Skeletal muscle cell (primary cell): Measurements from ENCODE around the gene LGI4.

ENCODE experiments used
- DNase-seq: peaks from one replicate; pipeline ENCODE4 v3.0.0-alpha.2; 2010; ENCODE audit warnings: low read depth
- H3K4me3 ChIP-seq: 2 replicates; pipeline ENCODE4 v1.5.1; 2011; ENCODE audit warnings: low read depth, mild to moderate bottlenecking, control low read depth, low read length, moderate library complexity

Gene LGI4

GRCh38 chr19:35134601-35135242 is at the start of gene LGI4:
Gene LGI4, minus strand, starts transcription at chr19:35135059. Its CDS starts 379 bp downstream, at chr19:35134680.
- H3K4me3 ChIP-seq, result no peak within 1 kb of the TSS
- DNase-seq, result no peak

DNA sequence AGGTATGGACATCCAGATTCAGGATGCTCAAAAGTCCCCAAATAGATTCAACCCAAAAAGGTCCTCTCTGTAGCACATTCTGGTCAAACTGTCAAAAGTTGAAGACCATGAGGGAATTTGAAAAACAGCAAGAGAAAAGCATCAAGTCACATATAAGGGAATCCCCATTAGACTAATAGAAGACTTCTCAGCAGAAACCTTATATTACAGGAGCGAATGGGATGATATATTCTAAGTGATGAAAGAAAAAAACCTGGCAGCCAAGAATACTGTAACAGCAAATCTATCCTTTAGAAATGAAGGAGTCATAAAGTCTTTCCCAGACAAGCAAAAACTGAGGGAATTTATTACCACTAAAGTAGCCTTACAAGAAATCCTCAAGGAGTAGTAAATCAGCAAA is 49.4 kb upstream of the LGI4 start:
- no peak overlapping the region for H3K4me3 ChIP-seq
- DNase-seq, result no peak

- no peak for DNase-seq
- no peak overlapping the region for H3K4me3 ChIP-seq
Observed at GRCh38 chr19:35181387-35181786, 46.5 kb upstream of the LGI4 start.

DNA sequence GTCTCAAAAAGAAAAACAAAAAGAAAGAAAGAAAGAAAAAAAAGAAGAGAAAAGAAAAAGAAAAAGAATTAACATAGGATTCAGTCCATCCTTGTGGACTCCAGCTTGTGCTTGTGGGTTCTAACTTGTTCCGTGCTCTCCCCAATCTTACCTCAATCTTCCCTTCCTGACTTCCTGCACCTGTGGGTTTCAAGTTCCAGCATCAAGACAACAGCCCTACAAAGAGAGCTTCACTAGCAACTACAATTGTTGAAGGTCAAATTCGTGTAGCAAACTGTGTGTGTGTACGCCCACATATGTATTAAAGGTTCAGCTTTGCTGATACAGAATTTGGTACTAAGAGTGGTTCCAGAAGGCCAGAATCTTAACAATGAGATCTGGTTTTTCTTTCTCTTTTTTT is 45.0 kb upstream of the LGI4 start:
- no peak for DNase-seq
- H3K4me3 ChIP-seq, result no peak overlapping the region

DNA sequence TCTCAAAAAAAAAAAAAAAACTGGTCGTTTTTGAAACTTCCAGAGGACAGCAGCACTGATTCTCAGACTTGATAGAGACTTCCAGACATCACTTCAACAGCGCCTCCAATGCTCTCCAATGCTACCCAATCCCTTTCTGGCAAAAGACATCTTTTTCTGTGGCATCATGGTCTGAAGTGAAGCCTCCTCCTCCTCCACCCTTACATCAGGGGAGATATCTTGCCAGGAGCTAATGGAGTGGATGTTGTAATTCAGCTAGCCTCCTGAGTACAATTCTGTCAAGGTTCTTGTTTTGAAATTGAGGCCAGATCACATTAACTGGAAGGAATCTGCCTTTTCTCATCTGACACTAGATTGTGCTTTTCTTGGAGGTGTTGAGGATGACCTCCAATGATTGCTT is 43.8 kb upstream of the LGI4 start:
- H3K4me3 ChIP-seq, result no peak overlapping the region
- DNase-seq, result no peak

- DNase-seq, result no peak
Observed at GRCh38 chr19:35177377-35178274, 42.8 kb upstream of the LGI4 start.

DNA sequence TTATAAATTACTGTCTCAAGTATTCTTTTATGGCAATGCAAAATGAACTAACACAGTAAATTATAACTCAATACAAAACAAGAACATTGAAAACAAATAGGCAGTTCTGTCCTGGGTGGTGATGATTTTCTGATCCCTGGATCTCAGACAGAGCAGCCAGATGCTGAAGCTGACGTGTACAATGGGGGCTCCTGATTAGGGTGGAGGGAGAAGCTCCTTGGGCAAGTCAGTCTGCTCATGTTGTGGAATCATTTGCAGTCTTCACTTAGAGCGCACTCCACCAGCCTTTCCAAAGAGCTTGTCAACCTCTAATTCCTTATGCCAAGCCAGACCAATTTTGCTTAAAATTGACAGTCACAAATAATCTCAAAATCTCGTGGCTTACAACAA is 41.3 kb upstream of the LGI4 start:
- DNase-seq, result no peak
- no peak overlapping the region for H3K4me3 ChIP-seq

More at GRCh38 chr19:35177377-35178274, 42.8 kb upstream of the LGI4 start:
- H3K4me3 ChIP-seq, result no peak overlapping the region

- DNase-seq, result no peak
- no peak overlapping the region for H3K4me3 ChIP-seq
Observed at GRCh38 chr19:35174226-35174625, 39.4 kb upstream of the LGI4 start.

DNA sequence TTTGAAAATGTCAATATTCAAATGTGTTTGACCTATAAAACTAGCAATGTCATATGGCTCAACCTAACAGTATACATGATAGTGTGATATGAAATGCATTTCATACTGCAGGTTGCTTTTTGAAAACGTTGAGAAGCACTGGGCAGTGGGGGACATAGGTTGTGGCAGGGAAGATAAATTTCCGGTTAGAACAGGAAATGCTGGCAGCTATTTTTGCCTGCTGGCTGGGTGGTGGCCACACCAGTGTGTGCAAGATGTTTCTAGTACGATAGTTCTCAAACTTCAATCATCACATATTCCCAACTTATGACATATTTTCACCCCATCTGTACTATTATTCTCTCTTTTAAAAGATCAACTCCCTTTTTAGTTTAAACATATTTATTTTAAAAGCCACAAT is 36.9 kb upstream of the LGI4 start:
- no peak overlapping the region for H3K4me3 ChIP-seq
- no peak for DNase-seq

- no peak overlapping the region for H3K4me3 ChIP-seq
- DNase-seq, result no peak
Observed at GRCh38 chr19:35170359-35171061, 35.7 kb upstream of the LGI4 start.

DNA sequence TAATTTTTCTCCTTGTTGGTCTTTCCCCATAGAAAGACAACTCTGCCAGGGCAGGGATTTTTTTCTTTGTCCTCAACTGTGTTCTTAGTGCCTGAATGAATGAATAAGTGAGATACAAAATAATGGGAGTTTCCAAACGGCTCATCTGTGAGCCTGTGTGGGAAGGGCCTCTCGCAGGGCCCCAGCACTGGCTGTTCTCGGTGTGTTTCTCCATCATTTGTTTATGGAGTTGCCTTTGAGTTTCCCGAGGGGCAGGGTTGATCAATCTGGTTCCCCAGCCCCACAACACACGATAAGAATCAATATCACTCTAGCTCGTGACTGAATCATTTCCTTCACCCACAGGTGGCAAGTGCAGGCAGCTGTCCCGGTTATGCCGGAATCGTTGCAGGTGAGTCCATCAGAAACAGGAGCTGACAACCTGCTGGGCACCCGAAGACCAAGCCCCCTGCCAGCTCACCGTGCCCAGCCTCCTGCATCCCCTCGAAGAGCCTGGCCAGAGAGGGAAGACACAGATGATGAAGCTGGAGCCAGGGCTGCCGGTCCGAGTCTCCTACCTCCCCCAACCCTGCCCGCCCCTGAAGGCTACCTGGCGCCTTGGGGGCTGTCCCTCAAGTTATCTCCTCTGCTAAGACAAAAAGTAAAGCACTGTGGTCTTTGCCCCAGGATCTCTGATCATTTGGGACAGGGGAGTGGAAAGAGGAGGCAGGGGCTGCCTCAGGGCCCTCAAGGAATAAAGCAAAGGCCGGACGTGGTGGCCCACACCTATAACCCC is 34.5 kb upstream of the LGI4 start:
- H3K4me3 ChIP-seq, result no peak overlapping the region
- no peak for DNase-seq

DNA sequence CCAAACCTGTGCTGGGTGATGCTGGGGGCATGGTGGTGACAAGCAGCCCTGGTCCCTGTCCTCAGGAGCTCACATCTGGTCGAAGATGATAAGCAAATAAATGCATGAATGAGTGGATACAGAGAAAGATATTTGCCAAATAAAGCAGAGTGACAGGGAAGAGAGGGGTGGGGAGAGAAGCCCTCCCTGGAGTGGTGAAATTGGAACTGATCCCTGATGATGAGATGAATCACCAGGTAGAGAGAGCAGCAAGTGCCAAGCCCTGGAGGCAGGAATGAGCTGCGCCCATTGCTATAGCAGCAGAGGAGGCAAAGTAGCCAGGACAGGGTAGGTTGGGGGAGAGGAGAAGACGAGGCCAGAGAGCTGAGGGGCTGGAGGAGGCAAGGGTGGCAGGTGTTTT is 33.3 kb upstream of the LGI4 start:
- no peak overlapping the region for H3K4me3 ChIP-seq
- DNase-seq, result no peak

DNA sequence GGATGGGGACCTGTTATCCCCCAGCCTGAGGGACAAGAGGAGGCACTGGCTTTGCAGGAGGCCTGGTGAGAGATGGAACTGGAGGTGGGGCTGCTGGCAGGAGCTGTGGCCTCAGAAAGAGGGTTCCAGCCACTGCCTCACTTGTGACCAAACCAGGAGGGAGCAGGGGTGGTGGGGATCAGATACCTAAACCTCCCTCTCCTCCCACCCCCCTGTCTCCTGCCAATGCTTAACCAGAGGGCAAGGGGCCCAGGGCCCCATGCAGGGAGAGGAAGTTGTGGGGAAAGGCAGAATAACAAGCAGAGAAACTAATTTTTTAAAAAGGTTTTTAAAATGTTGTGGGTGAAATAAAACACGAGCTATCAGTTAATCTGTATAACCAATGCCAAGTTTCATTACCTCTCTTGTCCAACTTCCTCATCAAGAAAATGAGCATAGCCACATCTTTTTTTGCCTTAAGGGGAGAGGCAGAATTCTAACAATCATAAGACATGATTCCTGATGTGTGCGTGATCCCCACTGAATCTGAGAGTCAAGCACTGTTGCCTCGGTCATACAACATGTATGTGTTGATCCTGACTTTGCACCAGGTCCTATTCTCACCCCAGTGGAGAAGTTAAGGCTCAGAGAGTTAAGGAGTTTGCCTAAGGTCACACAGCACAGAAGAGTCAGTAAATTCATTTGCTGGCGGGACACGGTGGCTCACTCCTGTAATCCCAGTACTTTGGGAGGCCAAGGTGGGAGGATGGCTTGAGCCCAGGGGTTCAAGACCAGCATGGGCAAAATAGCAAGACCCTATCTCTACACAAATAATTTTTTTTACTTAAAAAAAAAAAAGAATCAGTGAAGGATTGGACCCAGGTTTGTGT is 32.6 kb upstream of the LGI4 start:
- H3K4me3 ChIP-seq, result no peak overlapping the region

DNA sequence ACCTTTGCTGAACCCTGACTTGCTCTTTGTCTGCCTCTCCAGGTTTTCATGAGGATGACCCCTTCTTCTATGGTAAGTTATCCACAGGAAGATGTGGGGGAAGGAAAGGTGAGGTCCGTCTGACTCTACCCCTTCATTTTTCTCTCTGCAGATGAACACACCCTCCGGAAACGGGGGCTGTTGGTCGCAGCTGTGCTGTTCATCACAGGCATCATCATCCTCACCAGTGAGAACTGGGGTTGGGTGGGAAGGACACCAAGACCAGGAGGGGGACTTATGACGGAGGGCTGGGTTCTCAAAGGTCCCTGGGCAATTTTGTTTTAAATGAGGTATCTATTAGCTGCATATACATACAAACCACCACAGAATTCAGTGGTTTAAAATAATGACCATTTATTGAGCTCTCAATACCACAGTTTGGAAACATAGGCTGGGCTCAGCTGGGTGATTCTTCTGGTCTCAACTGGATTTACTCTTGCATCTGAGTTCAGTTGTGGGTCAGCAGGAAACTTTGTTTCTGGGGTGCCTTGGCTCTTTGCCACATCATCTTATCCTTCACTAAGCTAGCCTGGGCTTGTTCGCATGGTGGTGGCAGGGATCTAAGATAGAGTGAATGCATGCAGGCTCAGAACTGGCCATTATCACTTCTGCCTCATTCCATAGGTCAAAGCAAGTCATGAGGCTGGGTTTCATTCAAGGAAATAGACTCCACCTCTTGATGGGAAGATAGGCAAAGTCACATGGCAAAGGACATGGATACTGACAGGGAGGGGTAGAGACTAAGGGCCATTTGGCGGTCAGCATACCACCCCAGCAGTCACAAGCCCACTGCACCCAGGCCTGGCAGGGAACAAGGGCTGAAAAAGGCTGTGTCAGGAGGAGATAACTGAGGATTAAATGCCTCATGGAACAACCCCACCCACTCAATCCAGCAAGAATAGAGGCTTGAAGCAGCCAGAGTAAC is 31.5 kb upstream of the LGI4 start:
- no peak for DNase-seq
- no peak overlapping the region for H3K4me3 ChIP-seq

More for the DNA sequence above, 32.6 kb upstream of the LGI4 start:
- DNase-seq, result no peak

DNA sequence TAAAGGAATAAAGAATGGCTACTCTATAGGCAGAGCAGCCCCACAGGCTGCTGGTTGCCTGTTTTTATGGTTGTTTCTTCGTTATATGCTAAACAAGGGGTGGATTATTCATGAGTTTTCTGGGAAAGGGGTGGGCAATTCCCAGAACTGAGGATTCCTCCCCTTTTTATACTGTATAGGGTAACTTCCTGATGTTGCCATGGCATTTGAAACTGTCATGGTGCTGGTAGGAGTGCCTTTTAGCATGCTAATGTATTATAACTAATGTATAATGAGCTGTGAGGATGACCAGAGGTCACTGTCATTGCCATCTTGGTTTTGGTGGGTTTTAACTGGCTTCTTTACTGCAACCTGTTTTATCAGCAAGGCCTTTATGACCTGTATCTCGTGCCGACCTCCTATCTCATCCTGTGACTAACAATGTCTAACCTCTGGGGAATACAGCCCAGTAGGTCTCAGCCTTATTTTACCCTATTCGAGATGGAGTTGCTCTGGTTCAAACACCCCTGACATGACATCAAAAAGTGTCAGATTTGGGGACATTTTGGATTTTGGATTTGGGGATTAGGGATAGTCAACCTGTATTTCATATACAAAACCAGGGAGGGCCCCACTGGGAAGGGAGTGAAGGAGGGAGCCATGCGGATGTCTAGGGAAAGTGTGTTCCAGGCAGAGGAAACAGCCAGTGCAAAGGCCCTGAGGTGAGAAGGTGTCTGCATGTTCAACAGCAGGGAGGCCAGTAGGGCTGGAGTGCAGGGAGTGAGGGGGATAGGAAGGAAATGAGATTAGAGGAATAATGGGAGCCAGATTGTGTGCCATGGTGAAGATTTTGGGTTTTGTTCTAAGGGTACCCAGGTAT is 30.6 kb upstream of the LGI4 start:
- no peak overlapping the region for H3K4me3 ChIP-seq
- DNase-seq, result no peak

- DNase-seq, result no peak
- H3K4me3 ChIP-seq, result no peak overlapping the region
Observed at GRCh38 chr19:35164418-35164817, 29.6 kb upstream of the LGI4 start.
